Breast epithelium (tissue), 3 donors: ENCODE measurements around the gene ATCAY.

Source experiments
- POLR2AphosphoS5 ChIP-seq, 3 donors: sonication (generic); formaldehyde crosslinking; IDR thresholded peaks; one replicate each; pipeline ENCODE4 v1.6.1; 2017; ENCODE audit warnings: antibody characterized with exemption in 3 of 3
- TF ChIP-seq, protein P1 (sequence below), 3 donors: fragments of 450-650 bp; IDR thresholded peaks; one replicate each; pipeline ENCODE4 v1.5.1; 2016 to 2017; ENCODE audit warnings: antibody characterized with exemption in 3 of 3, mild to moderate bottlenecking in 3 of 3, moderate library complexity in 3 of 3

DNA sequence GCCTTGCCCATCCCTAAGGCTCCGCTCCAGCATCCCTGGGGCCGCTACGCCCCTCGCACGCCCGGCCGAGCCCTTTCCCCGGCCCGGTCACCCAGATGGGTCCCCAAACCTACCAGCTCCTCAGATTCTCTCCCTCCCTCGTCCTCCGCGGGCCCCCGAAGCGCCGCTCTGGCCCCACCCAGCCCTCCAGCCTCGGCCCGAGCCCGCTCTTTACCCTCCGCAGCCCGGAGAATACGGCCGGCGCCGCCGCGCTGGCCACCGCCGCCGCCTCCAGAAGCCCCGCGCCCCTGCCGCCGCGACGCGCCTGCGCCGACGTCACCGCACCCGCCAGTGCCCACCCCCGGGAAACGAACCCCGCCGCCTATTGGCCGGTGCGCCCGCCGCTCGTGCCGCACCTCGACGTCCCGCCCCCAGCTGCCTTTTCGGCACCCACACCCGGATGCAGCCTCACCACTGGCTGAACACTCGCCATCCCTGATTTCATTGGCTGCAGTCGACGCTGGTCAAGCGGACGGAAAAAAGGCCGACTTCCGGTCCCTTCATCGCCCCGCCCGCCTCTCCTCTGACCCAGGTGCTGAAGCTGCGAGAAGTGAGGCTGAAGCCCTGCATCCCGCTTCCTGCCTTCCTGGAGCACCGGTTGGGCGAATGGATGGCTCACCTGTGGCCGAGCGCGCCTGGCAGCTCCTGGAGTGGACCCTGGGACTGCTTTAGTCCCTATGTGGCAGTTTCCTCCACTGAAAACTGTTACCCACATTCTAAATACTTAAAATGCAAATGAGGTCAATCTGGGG lies 90.5 kb downstream of the ATCAY start, which contains the start of gene DAPK3:
- TF ChIP-seq, protein P1, sequence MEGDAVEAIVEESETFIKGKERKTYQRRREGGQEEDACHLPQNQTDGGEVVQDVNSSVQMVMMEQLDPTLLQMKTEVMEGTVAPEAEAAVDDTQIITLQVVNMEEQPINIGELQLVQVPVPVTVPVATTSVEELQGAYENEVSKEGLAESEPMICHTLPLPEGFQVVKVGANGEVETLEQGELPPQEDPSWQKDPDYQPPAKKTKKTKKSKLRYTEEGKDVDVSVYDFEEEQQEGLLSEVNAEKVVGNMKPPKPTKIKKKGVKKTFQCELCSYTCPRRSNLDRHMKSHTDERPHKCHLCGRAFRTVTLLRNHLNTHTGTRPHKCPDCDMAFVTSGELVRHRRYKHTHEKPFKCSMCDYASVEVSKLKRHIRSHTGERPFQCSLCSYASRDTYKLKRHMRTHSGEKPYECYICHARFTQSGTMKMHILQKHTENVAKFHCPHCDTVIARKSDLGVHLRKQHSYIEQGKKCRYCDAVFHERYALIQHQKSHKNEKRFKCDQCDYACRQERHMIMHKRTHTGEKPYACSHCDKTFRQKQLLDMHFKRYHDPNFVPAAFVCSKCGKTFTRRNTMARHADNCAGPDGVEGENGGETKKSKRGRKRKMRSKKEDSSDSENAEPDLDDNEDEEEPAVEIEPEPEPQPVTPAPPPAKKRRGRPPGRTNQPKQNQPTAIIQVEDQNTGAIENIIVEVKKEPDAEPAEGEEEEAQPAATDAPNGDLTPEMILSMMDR (IDR thresholded peaks at IDR 0.05): peak in 2 of 3 donors; percentile 6 to 37
- peak; percentile 58 to 72 (median 61) for TF ChIP-seq POLR2AphosphoS5 (IDR thresholded peaks at IDR 0.05)
